Amygdala (tissue), 56 donors: ENCODE data around the gene GJA10.
A peak's percentile ranks its signal among the peaks of the same experiment; 100 is the strongest.
"Not testable (repeated sequence)": the region's sequence is repeated elsewhere in the genome, so short reads cannot be mapped to it uniquely, and the experiment has no call there.

ENCODE experiments used
- DNase-seq, 56 donors: peaks; one replicate each; lab custom pipeline; 2025; lab: John Stamatoyannopoulos, UW

GJA10 gene

GRCh38 chr6:89894169-89894568, at the start of gene GJA10:
TSS of gene GJA10 (plus strand) at chr6:89894469. CDS start at chr6:89894469, 0 bp downstream.
- DNase-seq, result no peak

GRCh38 chr6:89847513-89847912, 46.8 kb upstream of the GJA10 start:
- not testable (repeated sequence) for DNase-seq

- DNase-seq, result no peak
Measured at GRCh38 chr6:89853068-89853467, 41.2 kb upstream of the GJA10 start.

GRCh38 chr6:89858041-89858440, 36.2 kb upstream of the GJA10 start:
- DNase-seq, result no peak

- DNase-seq, result no peak
Measured at GRCh38 chr6:89859744-89860143, 34.5 kb upstream of the GJA10 start.

GRCh38 chr6:89862273-89862672, 32.0 kb upstream of the GJA10 start:
- no peak for DNase-seq

GRCh38 chr6:89862698-89863097, 31.6 kb upstream of the GJA10 start:
- no peak for DNase-seq

- no peak for DNase-seq
Measured at GRCh38 chr6:89866024-89866678, 28.1 kb upstream of the GJA10 start.

GRCh38 chr6:89873721-89874120, 20.5 kb upstream of the GJA10 start:
- no peak for DNase-seq

- no peak for DNase-seq
Measured at GRCh38 chr6:89874438-89874837, 19.8 kb upstream of the GJA10 start.

GRCh38 chr6:89886378-89887120, 7.7 kb upstream of the GJA10 start:
- no peak for DNase-seq

GRCh38 chr6:89887452-89888137, 6.7 kb upstream of the GJA10 start:
- DNase-seq, result peak in 2 of 56 donors; percentile 2 to 3

- DNase-seq, result no peak
Measured at GRCh38 chr6:89888138-89888514, 6.1 kb upstream of the GJA10 start.

GRCh38 chr6:89888871-89889270, 5.4 kb upstream of the GJA10 start:
- no peak for DNase-seq

- DNase-seq, result not testable (repeated sequence)
Measured at GRCh38 chr6:89890845-89891528, 3.3 kb upstream of the GJA10 start.

GRCh38 chr6:89892577-89892976, 1.7 kb upstream of the GJA10 start:
- DNase-seq, result not testable (repeated sequence)

- no peak for DNase-seq
Measured at GRCh38 chr6:89895276-89895874, 1.1 kb downstream of the GJA10 start.

GRCh38 chr6:89910001-89910901, 16.0 kb downstream of the GJA10 start:
- not testable (repeated sequence) for DNase-seq

GRCh38 chr6:89910902-89911240, 16.6 kb downstream of the GJA10 start:
- no peak for DNase-seq
